Measurements from ENCODE around the gene ZNF236. TPM values are rescaled to one million over a fixed set of nuclear protein-coding genes. Genes with fewer than 3 reads are reported as not detected.
A peak's percentile ranks its signal among the peaks of the same experiment; 100 is the strongest.

ZNF236 gene
- total and polyA plus RNA-seq, 4 donors, result 0.83 to 8.2 (median 5.0) TPM

DNA sequence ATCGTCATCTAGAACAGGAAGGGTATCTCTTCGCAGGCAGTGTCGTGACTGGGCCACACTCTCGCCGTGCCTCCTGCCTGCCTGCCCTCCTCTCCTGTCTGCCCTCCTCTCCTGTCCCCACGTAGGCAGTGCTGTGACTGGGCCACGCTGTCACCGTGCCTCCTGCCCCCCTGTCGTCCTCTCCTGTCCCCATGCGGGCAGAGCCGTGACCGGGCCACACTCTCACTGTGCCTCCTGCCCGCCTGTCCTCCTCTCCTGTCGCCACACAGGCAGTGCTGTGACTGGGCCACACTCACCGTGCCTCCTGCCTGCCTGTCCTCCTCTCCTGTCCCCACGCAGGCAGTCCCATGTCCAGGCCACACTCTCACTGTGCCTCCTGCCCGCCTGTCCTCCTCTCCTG, 51.4 kb downstream of the ZNF236 start:
- Histone ChIP-seq H3K4me3 (ENCODE audit: low read depth in 1 of 3, low read length in 3 of 3) (no peak overlapping the region), H3K4me1 (ENCODE audit: control insufficient read depth in 4 of 4, insufficient read depth in 4 of 4, low read length in 3 of 4) (no peaks in the 10 kb centered on the region), H3K27me3 (ENCODE audit: control insufficient read depth in 4 of 4, insufficient read depth in 4 of 4, low read length in 3 of 4) (no peaks in the 10 kb centered on the region), H3K36me3 (ENCODE audit: control insufficient read depth in 4 of 4, insufficient read depth in 3 of 4, low read depth in 1 of 4, low read length in 3 of 4) (peaks cover 4 to 14% (median 8%) of the 10 kb centered on the region in 4 donors), H3K9ac (ENCODE audit: low read depth in 1 of 2, low read length in 2 of 2) (no peak overlapping the region), H3K9me3 (ENCODE audit: control insufficient read depth in 4 of 4, low read length in 3 of 4) (no peaks in the 10 kb centered on the region), H3K27ac (ENCODE audit: low read depth in 1 of 2, low read length in 2 of 2) (no peak overlapping the region)
- 95% methylated on average over 17 of the region's 17 CpGs for WGBS
- DNase-seq (ENCODE audit: low spot score), result no peak
- TF ChIP-seq SP1 (IDR thresholded peaks at IDR 0.05) (no peak), FOXA2 (IDR thresholded peaks at IDR 0.05) (no peak), REST (IDR thresholded peaks at IDR 0.05) (no peak), RXRA (IDR thresholded peaks at IDR 0.05) (no peak), EGR1 (IDR thresholded peaks at IDR 0.05; ENCODE audit: low read depth in 2 of 2) (no peak)
- TF ChIP-seq, protein P1, sequence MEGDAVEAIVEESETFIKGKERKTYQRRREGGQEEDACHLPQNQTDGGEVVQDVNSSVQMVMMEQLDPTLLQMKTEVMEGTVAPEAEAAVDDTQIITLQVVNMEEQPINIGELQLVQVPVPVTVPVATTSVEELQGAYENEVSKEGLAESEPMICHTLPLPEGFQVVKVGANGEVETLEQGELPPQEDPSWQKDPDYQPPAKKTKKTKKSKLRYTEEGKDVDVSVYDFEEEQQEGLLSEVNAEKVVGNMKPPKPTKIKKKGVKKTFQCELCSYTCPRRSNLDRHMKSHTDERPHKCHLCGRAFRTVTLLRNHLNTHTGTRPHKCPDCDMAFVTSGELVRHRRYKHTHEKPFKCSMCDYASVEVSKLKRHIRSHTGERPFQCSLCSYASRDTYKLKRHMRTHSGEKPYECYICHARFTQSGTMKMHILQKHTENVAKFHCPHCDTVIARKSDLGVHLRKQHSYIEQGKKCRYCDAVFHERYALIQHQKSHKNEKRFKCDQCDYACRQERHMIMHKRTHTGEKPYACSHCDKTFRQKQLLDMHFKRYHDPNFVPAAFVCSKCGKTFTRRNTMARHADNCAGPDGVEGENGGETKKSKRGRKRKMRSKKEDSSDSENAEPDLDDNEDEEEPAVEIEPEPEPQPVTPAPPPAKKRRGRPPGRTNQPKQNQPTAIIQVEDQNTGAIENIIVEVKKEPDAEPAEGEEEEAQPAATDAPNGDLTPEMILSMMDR (IDR thresholded peaks at IDR 0.05; ENCODE audit: low read depth, low read length, missing input control), result no peak

- WGBS, result 96% methylated on average over 13 of the region's 13 CpGs
- Histone ChIP-seq H3K36me3 (ENCODE audit: control insufficient read depth in 4 of 4, insufficient read depth in 3 of 4, low read depth in 1 of 4, low read length in 3 of 4) (peaks cover 4 to 16% (median 9%) of the 10 kb centered on the region in 4 donors), H3K9me3 (ENCODE audit: control insufficient read depth in 4 of 4, low read length in 3 of 4) (no peaks in the 10 kb centered on the region), H3K4me3 (ENCODE audit: low read depth in 1 of 3, low read length in 3 of 3) (no peak overlapping the region), H3K27me3 (ENCODE audit: control insufficient read depth in 4 of 4, insufficient read depth in 4 of 4, low read length in 3 of 4) (no peaks in the 10 kb centered on the region), H3K9ac (ENCODE audit: low read depth in 1 of 2, low read length in 2 of 2) (no peak overlapping the region), H3K4me1 (ENCODE audit: control insufficient read depth in 4 of 4, insufficient read depth in 4 of 4, low read length in 3 of 4) (no peaks in the 10 kb centered on the region), H3K27ac (ENCODE audit: low read depth in 1 of 2, low read length in 2 of 2) (no peak overlapping the region)
- DNase-seq (ENCODE audit: low spot score), result no peak
- TF ChIP-seq HNF4A (conservative IDR thresholded peaks at IDR 0.05), result no peak
- no peak for TF ChIP-seq FOXA1 (IDR thresholded peaks at IDR 0.05)
Observed at GRCh38 chr18:76874642-76875389, 52.5 kb downstream of the ZNF236 start.

DNA sequence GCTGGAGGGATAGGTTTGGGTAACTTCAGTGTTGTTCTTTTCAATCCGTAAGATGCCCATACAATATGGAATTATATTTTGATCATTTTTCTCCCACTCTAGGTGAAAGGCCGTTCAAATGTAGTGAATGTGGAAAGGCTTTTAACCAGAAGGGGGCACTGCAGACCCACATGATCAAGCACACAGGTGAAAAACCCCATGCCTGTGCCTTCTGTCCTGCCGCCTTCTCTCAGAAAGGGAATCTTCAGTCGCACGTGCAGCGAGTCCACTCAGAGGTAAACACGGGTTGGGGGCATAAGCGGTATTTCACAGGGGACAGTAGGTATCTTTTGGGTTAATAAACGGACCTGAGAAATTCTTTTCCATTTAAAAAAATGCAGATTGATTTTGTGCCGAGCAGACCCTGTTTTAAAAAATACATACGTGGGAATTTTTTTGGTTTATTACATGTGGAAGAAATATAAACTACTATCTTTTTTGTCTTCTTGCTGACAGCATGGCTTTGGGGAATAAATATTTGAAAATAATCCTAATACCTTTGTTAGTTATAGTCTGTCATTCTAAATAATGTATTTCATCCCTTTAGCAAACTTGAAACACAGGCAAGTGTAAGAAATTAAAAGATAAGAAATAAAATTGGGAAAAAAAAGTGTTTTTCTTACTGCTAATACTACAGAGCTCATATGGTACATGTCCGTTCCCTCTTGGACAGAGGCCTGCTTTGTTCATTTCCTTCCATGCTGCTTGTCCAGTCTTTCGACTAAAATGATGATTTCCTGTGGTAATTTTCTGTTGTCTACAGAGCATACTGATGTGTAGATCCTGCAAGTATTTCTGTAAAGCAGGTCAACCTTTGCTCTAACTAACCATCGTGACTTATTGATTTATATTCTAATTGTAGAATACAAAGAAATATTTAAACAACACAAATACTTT, 53.3 kb downstream of the ZNF236 start:
- no peaks in the 10 kb centered on the region for H3K9me3 ChIP-seq (ENCODE audit: control insufficient read depth in 4 of 4, low read length in 3 of 4)
- H3K27ac ChIP-seq (ENCODE audit: low read depth in 1 of 2, low read length in 2 of 2), result no peak overlapping the region
- H3K4me1 ChIP-seq (ENCODE audit: control insufficient read depth in 4 of 4, insufficient read depth in 4 of 4, low read length in 3 of 4), result no peaks in the 10 kb centered on the region
- peaks cover 3 to 17% (median 14%) of the 10 kb centered on the region in 4 donors for H3K36me3 ChIP-seq (ENCODE audit: control insufficient read depth in 4 of 4, insufficient read depth in 3 of 4, low read depth in 1 of 4, low read length in 3 of 4)
- H3K4me3 ChIP-seq (ENCODE audit: low read depth in 1 of 3, low read length in 3 of 3), result no peak overlapping the region
- peak; percentile 65 for DNase-seq (ENCODE audit: low spot score)
- H3K9ac ChIP-seq (ENCODE audit: low read depth in 1 of 2, low read length in 2 of 2), result no peak overlapping the region
- no peaks in the 10 kb centered on the region for H3K27me3 ChIP-seq (ENCODE audit: control insufficient read depth in 4 of 4, insufficient read depth in 4 of 4, low read length in 3 of 4)
- WGBS, result 72% methylated on average over 14 of the region's 14 CpGs
- TF ChIP-seq, protein P1 (IDR thresholded peaks at IDR 0.05; ENCODE audit: low read depth, low read length, missing input control), result peak; percentile 57
- no peak for TF ChIP-seq JUND (IDR thresholded peaks at IDR 0.05)
- peak; percentile 40 to 61 for TF ChIP-seq RXRA (IDR thresholded peaks at IDR 0.05)
- TF ChIP-seq RAD21 (IDR thresholded peaks at IDR 0.05), result peak; percentile 73 to 83

Data from liver (tissue), 9 donors.